Measurements from ENCODE around the gene CA11. TPM values are rescaled to one million over a fixed set of nuclear protein-coding genes. Genes with fewer than 3 reads are reported as not detected.

CA11 gene
- total and polyA plus RNA-seq, 2 of the 8 experiments (the other 6 are each of a cell fraction or from before 2014, with no cell fraction given) = 51.7 to 71.4 TPM

DNA sequence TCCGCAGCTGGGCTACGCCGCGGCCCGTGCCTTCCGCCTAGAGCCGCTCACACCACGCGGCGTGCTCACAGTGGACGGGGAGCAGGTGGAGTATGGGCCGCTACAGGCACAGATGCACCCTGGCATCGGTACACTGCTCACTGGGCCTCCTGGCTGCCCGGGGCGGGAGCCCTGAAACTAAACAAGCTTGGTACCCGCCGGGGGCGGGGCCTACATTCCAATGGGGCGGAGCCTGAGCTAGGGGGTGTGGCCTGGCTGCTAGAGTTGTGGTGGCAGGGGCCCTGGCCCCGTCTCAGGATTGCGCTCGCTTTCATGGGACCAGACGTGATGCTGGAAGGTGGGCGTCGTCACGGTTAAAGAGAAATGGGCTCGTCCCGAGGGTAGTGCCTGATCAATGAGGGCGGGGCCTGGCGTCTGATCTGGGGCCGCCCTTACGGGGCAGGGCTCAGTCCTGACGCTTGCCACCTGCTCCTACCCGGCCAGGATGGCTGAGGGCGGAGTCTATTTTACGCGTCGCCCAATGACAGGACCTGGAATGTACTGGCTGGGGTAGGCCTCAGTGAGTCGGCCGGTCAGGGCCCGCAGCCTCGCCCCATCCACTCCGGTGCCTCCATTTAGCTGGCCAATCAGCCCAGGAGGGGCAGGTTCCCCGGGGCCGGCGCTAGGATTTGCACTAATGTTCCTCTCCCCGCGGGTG, 16.2 kb downstream of the CA11 start (continued):
- TF ChIP-seq NRF1 (IDR thresholded peaks at IDR 0.05; ENCODE audit: low read depth, low read length) (no peak), FOSL1 (IDR thresholded peaks at IDR 0.05; ENCODE audit: insufficient read depth, low read depth, low read length) (no peak), SP4 (IDR thresholded peaks at IDR 0.05; ENCODE audit: low read length) (peak; percentile 59), ASH2L (IDR thresholded peaks at IDR 0.05; ENCODE audit: low read length) (no peak), KDM1A (IDR thresholded peaks at IDR 0.05; ENCODE audit: borderline replicate concordance, low read length) (no peak), TCF12 (IDR thresholded peaks at IDR 0.05; ENCODE audit: low read depth, low read length) (0 out of 2 replicates have a peak, but pooled peaks have one; percentile 43), GTF2F1 (IDR thresholded peaks at IDR 0.05; ENCODE audit: borderline replicate concordance, low read depth, low read length) (no peak), KDM4A (IDR thresholded peaks at IDR 0.05; ENCODE audit: low read depth, low read length, severe bottlenecking) (no peak), POLR2AphosphoS5 (IDR thresholded peaks at IDR 0.05; ENCODE audit: low read depth, low read length) (peak; percentile 74), POU5F1 (IDR thresholded peaks at IDR 0.05; ENCODE audit: low read depth, low read length) (no peak), GABPA (IDR thresholded peaks at IDR 0.05; ENCODE audit: borderline replicate concordance, insufficient read depth, low read length) (no peak), RFX5 (IDR thresholded peaks at IDR 0.05; ENCODE audit: borderline replicate concordance, low read depth, low read length) (no peak), HDAC6 (IDR thresholded peaks at IDR 0.05; ENCODE audit: low read depth, low read length) (peak; percentile 22), SRF (IDR thresholded peaks at IDR 0.05; ENCODE audit: low read depth, low read length) (no peak), TEAD4 (IDR thresholded peaks at IDR 0.05; ENCODE audit: low read depth, low read length) (peak; percentile 88), RAD21 (IDR thresholded peaks at IDR 0.05 in 1 of 2, conservative IDR thresholded peaks at IDR 0.05 in 1 of 2; ENCODE audit: low read depth in 2 of 2, low read length in 2 of 2) (no peak), CHD2 (IDR thresholded peaks at IDR 0.05; ENCODE audit: low read length) (peak; percentile 25; the same call in 1 of the 2 replicates)
- TF ChIP-seq, protein P1, sequence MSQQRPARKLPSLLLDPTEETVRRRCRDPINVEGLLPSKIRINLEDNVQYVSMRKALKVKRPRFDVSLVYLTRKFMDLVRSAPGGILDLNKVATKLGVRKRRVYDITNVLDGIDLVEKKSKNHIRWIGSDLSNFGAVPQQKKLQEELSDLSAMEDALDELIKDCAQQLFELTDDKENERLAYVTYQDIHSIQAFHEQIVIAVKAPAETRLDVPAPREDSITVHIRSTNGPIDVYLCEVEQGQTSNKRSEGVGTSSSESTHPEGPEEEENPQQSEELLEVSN (IDR thresholded peaks at IDR 0.05) = 0 out of 2 replicates have a peak, but pooled peaks have one; percentile 6
- TF ChIP-seq, protein P2, sequence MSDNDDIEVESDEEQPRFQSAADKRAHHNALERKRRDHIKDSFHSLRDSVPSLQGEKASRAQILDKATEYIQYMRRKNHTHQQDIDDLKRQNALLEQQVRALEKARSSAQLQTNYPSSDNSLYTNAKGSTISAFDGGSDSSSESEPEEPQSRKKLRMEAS (IDR thresholded peaks at IDR 0.05) = peak; percentile 25; the same call in 1 of the 2 replicates

Data from H1 (cell line).